Prostate gland (tissue), 2 donors: ENCODE results near the gene MYBL2.

Source experiments
- CTCF ChIP-seq, 4 experiments: fragments of 200-600 bp in 2 of 4; fragments of 450-650 bp in 2 of 4; sonication (generic) in 2 of 4; IDR thresholded peaks; 1 replicate in 3 of 4; 2 replicates in 1 of 4; pipeline ENCODE4 v1.5.1; 2016 to 2019; ENCODE audit warnings: antibody characterized with exemption in 4 of 4, mild to moderate bottlenecking in 2 of 4, moderate library complexity in 2 of 4
- POLR2AphosphoS5 ChIP-seq: sonication (generic); formaldehyde crosslinking; IDR thresholded peaks from one replicate; pipeline ENCODE4 v1.6.1; 2017; ENCODE audit warnings: antibody characterized with exemption

GRCh38 chr20:43655937-43656336, 11.0 kb upstream of the MYBL2 start:
- TF ChIP-seq POLR2AphosphoS5 (no peak), CTCF (IDR thresholded peaks at IDR 0.05) (no peak)
